ENCODE results near the gene BICD1.

DNA sequence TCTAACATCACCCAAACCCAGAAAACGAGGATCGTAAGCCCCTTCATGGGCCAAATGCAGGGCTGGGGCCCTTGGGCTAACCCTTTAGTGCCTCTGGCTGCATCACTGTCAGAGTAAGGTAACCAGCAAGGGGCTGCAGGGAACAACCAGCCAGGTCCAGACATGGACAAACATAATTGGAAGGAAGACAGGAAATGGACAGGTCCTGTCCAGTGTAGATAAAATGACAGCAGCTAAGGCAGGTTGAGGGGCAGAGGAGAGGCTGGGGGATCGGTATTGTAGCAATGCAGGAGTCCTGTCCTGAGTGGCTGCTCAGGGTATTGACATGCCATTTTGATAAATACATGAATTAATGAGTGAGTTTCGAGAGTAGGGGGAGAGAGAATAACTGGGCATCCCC, 29.8 kb downstream of the BICD1 start:
- TF ChIP-seq, protein P1, sequence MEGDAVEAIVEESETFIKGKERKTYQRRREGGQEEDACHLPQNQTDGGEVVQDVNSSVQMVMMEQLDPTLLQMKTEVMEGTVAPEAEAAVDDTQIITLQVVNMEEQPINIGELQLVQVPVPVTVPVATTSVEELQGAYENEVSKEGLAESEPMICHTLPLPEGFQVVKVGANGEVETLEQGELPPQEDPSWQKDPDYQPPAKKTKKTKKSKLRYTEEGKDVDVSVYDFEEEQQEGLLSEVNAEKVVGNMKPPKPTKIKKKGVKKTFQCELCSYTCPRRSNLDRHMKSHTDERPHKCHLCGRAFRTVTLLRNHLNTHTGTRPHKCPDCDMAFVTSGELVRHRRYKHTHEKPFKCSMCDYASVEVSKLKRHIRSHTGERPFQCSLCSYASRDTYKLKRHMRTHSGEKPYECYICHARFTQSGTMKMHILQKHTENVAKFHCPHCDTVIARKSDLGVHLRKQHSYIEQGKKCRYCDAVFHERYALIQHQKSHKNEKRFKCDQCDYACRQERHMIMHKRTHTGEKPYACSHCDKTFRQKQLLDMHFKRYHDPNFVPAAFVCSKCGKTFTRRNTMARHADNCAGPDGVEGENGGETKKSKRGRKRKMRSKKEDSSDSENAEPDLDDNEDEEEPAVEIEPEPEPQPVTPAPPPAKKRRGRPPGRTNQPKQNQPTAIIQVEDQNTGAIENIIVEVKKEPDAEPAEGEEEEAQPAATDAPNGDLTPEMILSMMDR (IDR thresholded peaks at IDR 0.05), result no peak
- no peak for TF ChIP-seq ZFX (IDR thresholded peaks at IDR 0.05; ENCODE audit: borderline replicate concordance)

All from 22Rv1 (cell line).